ENCODE results near the gene IFT52. TPM values are rescaled to one million over a fixed set of nuclear protein-coding genes. Genes with fewer than 3 reads are reported as not detected.

IFT52 gene
- total RNA-seq, 2 donors from 2014 or later: 41.4 to 58.3 TPM

DNA sequence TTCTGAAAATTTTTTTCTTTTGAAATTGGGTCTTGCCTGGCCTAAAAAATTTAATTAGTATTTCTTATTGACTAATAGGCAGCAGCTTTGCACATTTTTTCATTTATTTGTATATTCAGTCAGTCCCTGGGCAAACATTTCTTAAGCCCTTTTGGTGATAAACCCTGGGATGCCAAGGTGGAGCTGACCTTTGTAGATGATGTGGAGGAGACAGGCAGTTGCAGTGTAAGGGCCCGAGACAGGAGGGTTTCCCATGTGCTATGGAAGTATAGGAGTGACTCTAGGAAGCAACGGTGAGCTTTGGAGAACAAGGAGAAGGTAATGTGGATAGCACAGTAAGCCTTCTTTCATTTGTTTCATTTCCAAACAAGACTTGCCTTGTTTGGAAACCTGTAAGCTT lies 79.7 kb downstream of the IFT52 start:
- 95 to 96% methylated on average over 2 of the region's 2 CpGs for WGBS, 2 experiments (ENCODE audit: insufficient coverage in 1 of 2, insufficient read length in 1 of 2)
- no peaks in the 10 kb centered on the region for H3K9me3 Mint-ChIP-seq
- no peak overlapping the region for H3K4me3 Mint-ChIP-seq
- H3K4me1 Mint-ChIP-seq: peaks cover 6% of the 10 kb centered on the region
- H3K27ac ChIP-seq (ENCODE audit: low read depth, low read length): no peak overlapping the region
- peaks cover 26% of the 10 kb centered on the region for H3K36me3 Mint-ChIP-seq (ENCODE audit: low read depth)
- H3K27me3 Mint-ChIP-seq (ENCODE audit: insufficient read depth): peaks cover 14% of the 10 kb centered on the region
- TF ChIP-seq, protein P1, sequence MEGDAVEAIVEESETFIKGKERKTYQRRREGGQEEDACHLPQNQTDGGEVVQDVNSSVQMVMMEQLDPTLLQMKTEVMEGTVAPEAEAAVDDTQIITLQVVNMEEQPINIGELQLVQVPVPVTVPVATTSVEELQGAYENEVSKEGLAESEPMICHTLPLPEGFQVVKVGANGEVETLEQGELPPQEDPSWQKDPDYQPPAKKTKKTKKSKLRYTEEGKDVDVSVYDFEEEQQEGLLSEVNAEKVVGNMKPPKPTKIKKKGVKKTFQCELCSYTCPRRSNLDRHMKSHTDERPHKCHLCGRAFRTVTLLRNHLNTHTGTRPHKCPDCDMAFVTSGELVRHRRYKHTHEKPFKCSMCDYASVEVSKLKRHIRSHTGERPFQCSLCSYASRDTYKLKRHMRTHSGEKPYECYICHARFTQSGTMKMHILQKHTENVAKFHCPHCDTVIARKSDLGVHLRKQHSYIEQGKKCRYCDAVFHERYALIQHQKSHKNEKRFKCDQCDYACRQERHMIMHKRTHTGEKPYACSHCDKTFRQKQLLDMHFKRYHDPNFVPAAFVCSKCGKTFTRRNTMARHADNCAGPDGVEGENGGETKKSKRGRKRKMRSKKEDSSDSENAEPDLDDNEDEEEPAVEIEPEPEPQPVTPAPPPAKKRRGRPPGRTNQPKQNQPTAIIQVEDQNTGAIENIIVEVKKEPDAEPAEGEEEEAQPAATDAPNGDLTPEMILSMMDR (conservative IDR thresholded peaks at IDR 0.05): no peak
- H3K9me3 ChIP-seq (ENCODE audit: control insufficient read depth, low read length): no peaks in the 10 kb centered on the region
- H3K9ac ChIP-seq (ENCODE audit: extremely low read depth, low read length, poor library complexity, severe bottlenecking): no peak overlapping the region
- DNase-seq: no peak
- peaks cover 35% of the 10 kb centered on the region for H3K36me3 ChIP-seq (ENCODE audit: control insufficient read depth, insufficient read depth, low read length)
- H3K4me3 ChIP-seq (ENCODE audit: low read length): no peak overlapping the region
- H3K4me1 ChIP-seq (ENCODE audit: control insufficient read depth, insufficient read depth, low read length): no peaks in the 10 kb centered on the region
- H3K27me3 ChIP-seq (ENCODE audit: control insufficient read depth, insufficient read depth, low read length, poor library complexity, severe bottlenecking): peaks cover 6% of the 10 kb centered on the region
- H3K27ac Mint-ChIP-seq: no peak overlapping the region

DNA sequence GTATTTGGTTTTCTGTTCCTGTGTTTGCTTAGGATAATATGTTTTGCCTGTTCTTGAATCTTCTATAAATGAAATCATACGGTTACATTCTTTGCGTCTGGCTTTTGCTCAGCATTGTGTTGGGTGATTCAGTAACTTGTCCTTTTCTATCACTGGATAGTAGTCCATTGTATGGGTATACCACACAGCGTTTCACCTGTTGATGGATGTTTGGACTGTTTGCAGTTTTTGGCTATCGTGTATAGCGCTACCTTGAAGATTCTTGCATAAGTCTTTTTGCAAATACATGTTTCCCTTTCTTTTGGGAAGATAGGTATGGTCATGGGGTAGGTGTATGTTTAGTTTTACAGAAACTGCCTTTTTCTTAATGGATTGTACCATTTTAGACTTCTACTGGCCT lies 85.6 kb downstream of the IFT52 start:
- peaks cover 45% of the 10 kb centered on the region for H3K36me3 ChIP-seq (ENCODE audit: control insufficient read depth, insufficient read depth, low read length)
- TF ChIP-seq, protein P1 (conservative IDR thresholded peaks at IDR 0.05): no peak
- DNase-seq: no peak
- Mint-ChIP-seq H3K27me3 (ENCODE audit: insufficient read depth) (no peaks in the 10 kb centered on the region), H3K9me3 (no peaks in the 10 kb centered on the region), H3K4me1 (peaks cover 15% of the 10 kb centered on the region), H3K27ac (no peak overlapping the region), H3K36me3 (ENCODE audit: low read depth) (peaks cover 55% of the 10 kb centered on the region), H3K4me3 (no peak overlapping the region)
- H3K4me1 ChIP-seq (ENCODE audit: control insufficient read depth, insufficient read depth, low read length): peaks cover 3% of the 10 kb centered on the region
- no peaks in the 10 kb centered on the region for H3K9me3 ChIP-seq (ENCODE audit: control insufficient read depth, low read length)
- no peak overlapping the region for H3K4me3 ChIP-seq (ENCODE audit: low read length)
- H3K9ac ChIP-seq (ENCODE audit: extremely low read depth, low read length, poor library complexity, severe bottlenecking): no peak overlapping the region
- no peaks in the 10 kb centered on the region for H3K27me3 ChIP-seq (ENCODE audit: control insufficient read depth, insufficient read depth, low read length, poor library complexity, severe bottlenecking)
- no peak overlapping the region for H3K27ac ChIP-seq (ENCODE audit: low read depth, low read length)
- 95 to 100% methylated on average over 5 of the region's 5 CpGs for WGBS, 2 experiments (ENCODE audit: insufficient coverage in 1 of 2, insufficient read length in 1 of 2)

- no peak overlapping the region for H3K27ac ChIP-seq (ENCODE audit: low read depth, low read length)
- no peak overlapping the region for H3K9ac ChIP-seq (ENCODE audit: extremely low read depth, low read length, poor library complexity, severe bottlenecking)
- H3K27me3 ChIP-seq (ENCODE audit: control insufficient read depth, insufficient read depth, low read length, poor library complexity, severe bottlenecking): no peaks in the 10 kb centered on the region
- H3K4me3 Mint-ChIP-seq: no peak overlapping the region
- peaks cover 18% of the 10 kb centered on the region for H3K4me1 Mint-ChIP-seq
- no peak overlapping the region for H3K4me3 ChIP-seq (ENCODE audit: low read length)
- peaks cover 3% of the 10 kb centered on the region for H3K4me1 ChIP-seq (ENCODE audit: control insufficient read depth, insufficient read depth, low read length)
- peaks cover 47% of the 10 kb centered on the region for H3K36me3 Mint-ChIP-seq (ENCODE audit: low read depth)
- H3K27me3 Mint-ChIP-seq (ENCODE audit: insufficient read depth): no peaks in the 10 kb centered on the region
- no peak for DNase-seq
- H3K36me3 ChIP-seq (ENCODE audit: control insufficient read depth, insufficient read depth, low read length): peaks cover 37% of the 10 kb centered on the region
- H3K9me3 Mint-ChIP-seq: no peaks in the 10 kb centered on the region
- peak overlapping the region; percentile 77 for H3K27ac Mint-ChIP-seq
- no peaks in the 10 kb centered on the region for H3K9me3 ChIP-seq (ENCODE audit: control insufficient read depth, low read length)
- TF ChIP-seq, protein P1 (conservative IDR thresholded peaks at IDR 0.05): no peak
- 91 to 95% methylated on average over 7 of the region's 7 CpGs for WGBS, 2 experiments (ENCODE audit: insufficient coverage in 1 of 2, insufficient read length in 1 of 2)
Observed at GRCh38 chr20:43680981-43681380, 90.2 kb downstream of the IFT52 start.

Data from endodermal cell (in vitro differentiated cells).